ENCODE data around the gene SIT1.

Gene SIT1

GRCh38 chr9:35603986-35604577, 46.6 kb downstream of the SIT1 start:
- DNase-seq: peak; percentile 99

- DNase-seq: peak; percentile 67
Measured at GRCh38 chr9:35603506-35603985, 47.2 kb downstream of the SIT1 start.

GRCh38 chr9:35599763-35600604, 50.7 kb downstream of the SIT1 start:
- no peak for DNase-seq
